Nephron (organoid): Measurements from ENCODE around the gene PUS7L.
"Not testable (repeated sequence)": the region's sequence is repeated elsewhere in the genome, so short reads cannot be mapped to it uniquely, and the experiment has no call there.

Experiments
- H3K27ac Mint-ChIP-seq, 3 experiments: 2 replicates each; pipeline ENCODE4 v1.8.0; 2020; ENCODE audit warnings: mixed read lengths in 3 of 3, mild to moderate bottlenecking in 2 of 3, moderate library complexity in 1 of 3
- H3K27me3 Mint-ChIP-seq: 2 replicates; pipeline ENCODE4 v1.8.0; 2021; ENCODE audit warnings: low read depth, mild to moderate bottlenecking, moderate library complexity, mixed read lengths
- H3K36me3 Mint-ChIP-seq: 2 replicates; pipeline ENCODE4 v1.8.0; 2020; ENCODE audit warnings: low read depth, mixed read lengths
- H3K4me1 Mint-ChIP-seq: 2 replicates; pipeline ENCODE4 v1.8.0; 2020; ENCODE audit warnings: mixed read lengths
- H3K4me3 Mint-ChIP-seq, 3 experiments: 2 replicates each; pipeline ENCODE4 v1.8.0; 2020; ENCODE audit warnings: mild to moderate bottlenecking in 3 of 3, mixed read lengths in 3 of 3, moderate library complexity in 2 of 3
- H3K9me3 Mint-ChIP-seq: 2 replicates; pipeline ENCODE4 v1.8.0; 2020; ENCODE audit warnings: mixed read lengths
- TF ChIP-seq, protein P1 (sequence below), 3 experiments: fragments of 200-600 bp; sonication (generic); IDR thresholded peaks; one replicate each; pipeline ENCODE4 v1.5.0; 2021; ENCODE audit warnings: antibody characterized with exemption in 3 of 3; ENCODE audit not compliant: unreplicated experiment in 3 of 3

PUS7L gene

DNA sequence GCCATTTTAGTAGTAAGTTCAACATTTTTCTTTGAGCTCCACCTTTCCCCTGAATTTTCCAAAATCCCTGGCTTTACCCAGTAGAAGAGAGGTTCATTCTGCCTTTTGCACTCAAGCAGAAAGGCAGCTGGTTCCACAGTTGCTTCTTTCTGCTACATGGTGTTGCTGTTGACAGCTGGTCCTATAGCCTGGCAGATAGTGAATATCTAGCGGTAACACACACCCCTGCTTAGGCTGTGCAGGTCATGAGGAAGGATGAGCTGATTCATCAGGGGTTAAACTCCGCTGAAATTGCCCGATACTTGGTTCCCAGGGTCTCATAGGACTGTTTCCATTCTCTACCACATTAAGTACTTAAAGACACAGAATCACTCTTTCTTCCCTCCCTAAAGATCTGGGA is 62.4 kb downstream of the PUS7L start:
- Mint-ChIP-seq H3K36me3 (no peaks in the 10 kb centered on the region), H3K4me3 (no peak overlapping the region), H3K27me3 (no peaks in the 10 kb centered on the region), H3K4me1 (peaks cover 15% of the 10 kb centered on the region), H3K9me3 (peaks cover 4% of the 10 kb centered on the region), H3K27ac (peak overlapping the region in 1 of 3 experiments; percentile 42)
- TF ChIP-seq, protein P1, sequence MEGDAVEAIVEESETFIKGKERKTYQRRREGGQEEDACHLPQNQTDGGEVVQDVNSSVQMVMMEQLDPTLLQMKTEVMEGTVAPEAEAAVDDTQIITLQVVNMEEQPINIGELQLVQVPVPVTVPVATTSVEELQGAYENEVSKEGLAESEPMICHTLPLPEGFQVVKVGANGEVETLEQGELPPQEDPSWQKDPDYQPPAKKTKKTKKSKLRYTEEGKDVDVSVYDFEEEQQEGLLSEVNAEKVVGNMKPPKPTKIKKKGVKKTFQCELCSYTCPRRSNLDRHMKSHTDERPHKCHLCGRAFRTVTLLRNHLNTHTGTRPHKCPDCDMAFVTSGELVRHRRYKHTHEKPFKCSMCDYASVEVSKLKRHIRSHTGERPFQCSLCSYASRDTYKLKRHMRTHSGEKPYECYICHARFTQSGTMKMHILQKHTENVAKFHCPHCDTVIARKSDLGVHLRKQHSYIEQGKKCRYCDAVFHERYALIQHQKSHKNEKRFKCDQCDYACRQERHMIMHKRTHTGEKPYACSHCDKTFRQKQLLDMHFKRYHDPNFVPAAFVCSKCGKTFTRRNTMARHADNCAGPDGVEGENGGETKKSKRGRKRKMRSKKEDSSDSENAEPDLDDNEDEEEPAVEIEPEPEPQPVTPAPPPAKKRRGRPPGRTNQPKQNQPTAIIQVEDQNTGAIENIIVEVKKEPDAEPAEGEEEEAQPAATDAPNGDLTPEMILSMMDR (IDR thresholded peaks at IDR 0.05; ENCODE audit: unreplicated experiment in 3 of 3) = no peak

DNA sequence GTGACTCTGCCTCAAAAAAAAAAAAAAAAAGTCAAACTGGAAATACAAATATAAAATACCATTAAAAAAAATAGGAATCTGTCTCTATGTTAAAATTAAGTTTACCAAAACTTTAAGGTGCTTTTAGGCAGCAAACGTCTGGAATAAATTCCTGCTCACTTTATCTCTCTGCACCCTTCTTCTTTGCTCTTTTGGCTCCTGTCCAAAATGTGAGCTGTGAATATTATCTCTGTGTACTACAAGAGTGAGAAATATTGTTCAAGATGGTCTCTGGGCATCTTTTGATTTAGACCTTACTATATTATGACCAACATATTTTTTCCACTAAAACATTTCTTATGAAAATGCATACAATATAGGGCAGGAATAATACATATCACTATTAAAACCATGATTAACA is 63.7 kb downstream of the PUS7L start:
- H3K36me3 Mint-ChIP-seq = no peaks in the 10 kb centered on the region
- no peak overlapping the region for H3K27ac Mint-ChIP-seq
- H3K4me3 Mint-ChIP-seq = no peak overlapping the region
- TF ChIP-seq, protein P1 (IDR thresholded peaks at IDR 0.05; ENCODE audit: unreplicated experiment in 3 of 3) = no peak
- H3K9me3 Mint-ChIP-seq = peaks cover 4% of the 10 kb centered on the region
- no peaks in the 10 kb centered on the region for H3K27me3 Mint-ChIP-seq
- H3K4me1 Mint-ChIP-seq = peaks cover 15% of the 10 kb centered on the region

DNA sequence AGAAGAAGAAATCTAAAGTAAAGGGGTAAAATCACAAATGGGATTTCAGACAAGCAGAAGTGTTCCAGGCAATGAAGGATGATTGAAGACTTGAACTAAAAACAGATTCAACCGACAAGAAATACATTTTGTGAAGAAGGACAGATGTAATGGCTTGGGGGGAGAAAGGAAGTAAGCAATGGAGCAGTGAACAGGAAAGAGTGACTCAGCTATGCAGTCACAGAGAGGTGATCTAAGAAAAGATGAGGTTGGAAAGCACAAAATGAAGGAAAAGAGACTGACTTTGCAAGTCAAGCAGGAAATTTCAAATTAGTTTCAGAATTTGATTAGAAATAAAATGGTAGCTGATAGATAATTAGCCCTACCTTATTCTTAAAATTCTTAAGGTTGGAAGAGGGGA is 66.5 kb downstream of the PUS7L start:
- Mint-ChIP-seq H3K9me3 (peaks cover 13% of the 10 kb centered on the region), H3K27me3 (no peaks in the 10 kb centered on the region)

DNA sequence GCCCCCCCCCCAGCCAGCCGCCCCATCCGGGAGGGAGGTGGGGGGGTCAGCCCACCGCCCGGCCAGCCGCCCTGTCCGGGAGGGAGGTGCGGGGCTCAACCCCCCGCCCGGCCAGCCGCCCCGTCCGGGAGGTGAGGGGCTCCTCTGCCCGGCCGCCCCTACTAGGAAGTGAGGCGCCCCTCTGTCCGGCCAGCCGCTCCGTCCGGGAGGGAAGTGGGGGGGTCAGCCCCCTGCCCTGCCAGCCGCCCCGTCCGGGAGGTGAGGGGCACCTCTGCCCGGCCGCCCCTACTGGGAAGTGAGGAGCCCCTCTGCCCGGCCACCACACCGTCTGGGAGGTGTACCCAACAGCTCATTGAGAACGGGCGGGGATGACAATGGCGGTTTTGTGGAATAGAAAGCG is 73.1 kb downstream of the PUS7L start:
- H3K9me3 Mint-ChIP-seq = peaks cover 16% of the 10 kb centered on the region
- not testable (repeated sequence) for H3K27ac Mint-ChIP-seq, H3K4me1 Mint-ChIP-seq

More for the DNA sequence above, 66.5 kb downstream of the PUS7L start:
- peaks cover 15% of the 10 kb centered on the region for H3K4me1 Mint-ChIP-seq
- TF ChIP-seq, protein P1 (IDR thresholded peaks at IDR 0.05; ENCODE audit: unreplicated experiment in 3 of 3) = no peak
- no peaks in the 10 kb centered on the region for H3K36me3 Mint-ChIP-seq
- no peak overlapping the region for H3K4me3 Mint-ChIP-seq
- H3K27ac Mint-ChIP-seq = no peak overlapping the region

DNA sequence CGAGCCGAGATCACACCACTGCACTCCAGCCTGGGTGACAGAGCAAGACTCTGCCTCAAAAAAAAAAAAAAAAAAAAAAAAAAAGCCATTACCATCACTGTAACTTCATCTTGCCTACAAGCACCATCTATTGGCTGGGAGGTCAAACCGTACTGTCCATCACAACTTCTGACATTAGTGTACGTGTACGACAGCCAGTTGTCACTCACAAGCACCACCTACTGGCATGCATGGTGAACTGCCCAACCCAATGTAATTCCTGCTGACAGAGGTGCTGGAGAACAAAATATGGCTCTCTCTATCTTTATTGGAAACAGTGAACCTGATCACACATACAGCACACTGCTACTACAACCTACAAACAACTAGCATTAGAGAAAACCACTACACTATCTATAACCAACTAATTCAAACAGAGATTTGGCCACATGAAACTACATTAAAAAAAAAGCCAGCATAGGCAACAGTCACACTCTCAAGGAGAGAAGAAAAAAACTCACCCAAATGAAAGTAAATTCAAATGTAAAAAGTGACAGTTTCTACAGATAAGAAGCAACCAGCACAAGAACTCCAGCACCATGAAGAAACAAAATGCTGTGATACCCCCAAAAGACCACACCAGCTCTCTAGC is 82.3 kb downstream of the PUS7L start:
- Mint-ChIP-seq H3K4me1 (no peaks in the 10 kb centered on the region), H3K27me3 (no peaks in the 10 kb centered on the region), H3K36me3 (no peaks in the 10 kb centered on the region), H3K27ac (no peak overlapping the region), H3K9me3 (peaks cover 6% of the 10 kb centered on the region), H3K4me3 (no peak overlapping the region)
- TF ChIP-seq, protein P1 (IDR thresholded peaks at IDR 0.05; ENCODE audit: unreplicated experiment in 3 of 3) = peak in 1 of 3 experiments; percentile 18

More for the DNA sequence above, 73.1 kb downstream of the PUS7L start:
- not testable (repeated sequence) for H3K27me3 Mint-ChIP-seq, H3K36me3 Mint-ChIP-seq, H3K4me3 Mint-ChIP-seq

DNA sequence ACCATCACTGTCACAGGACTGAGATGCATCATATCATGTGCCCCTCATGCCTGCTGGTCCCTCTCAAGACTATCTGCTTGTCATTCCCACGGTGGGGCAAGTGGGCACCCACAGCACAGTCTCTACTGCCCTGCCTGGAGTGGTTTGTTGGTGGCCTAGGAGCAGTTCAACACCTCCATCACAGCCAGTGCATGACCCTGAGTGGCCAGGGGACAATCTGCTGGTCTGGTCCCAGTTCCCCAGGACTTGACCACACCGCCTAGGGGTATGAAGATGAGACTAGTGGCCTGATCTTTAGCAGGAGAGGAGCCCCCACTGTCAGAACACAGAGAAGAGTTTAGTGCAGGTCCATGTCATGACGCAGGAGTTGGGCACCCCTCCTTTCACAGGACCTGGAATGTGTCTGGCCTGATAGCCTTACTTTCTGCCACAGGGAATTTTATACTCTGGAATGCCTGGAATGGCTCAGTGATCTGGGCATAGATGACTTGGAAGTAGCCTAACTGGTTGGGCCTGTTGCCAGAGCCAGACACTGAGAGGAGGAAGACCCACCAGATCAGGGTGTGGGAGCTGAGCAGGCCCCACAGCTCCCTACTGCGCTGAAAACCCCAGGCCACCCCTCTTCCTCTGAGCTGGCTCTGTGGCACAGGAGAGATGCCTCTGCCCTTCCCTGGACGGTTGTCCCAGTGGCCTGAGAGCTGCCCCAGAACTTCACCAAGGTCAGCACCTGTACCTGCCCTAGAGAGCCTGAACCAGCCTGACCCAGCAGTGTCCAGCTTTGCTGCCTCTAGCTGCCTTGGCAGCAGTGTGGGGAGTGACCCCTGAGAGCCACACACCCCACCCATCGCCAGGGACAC is 83.3 kb downstream of the PUS7L start:
- Mint-ChIP-seq H3K9me3 (peaks cover 6% of the 10 kb centered on the region), H3K27me3 (no peaks in the 10 kb centered on the region), H3K4me3 (no peak overlapping the region), H3K36me3 (no peaks in the 10 kb centered on the region), H3K4me1 (no peaks in the 10 kb centered on the region), H3K27ac (no peak overlapping the region)
- TF ChIP-seq, protein P1 (IDR thresholded peaks at IDR 0.05; ENCODE audit: unreplicated experiment in 3 of 3) = no peak
